KOPT-K1 (cell line): ENCODE data around the gene PET117.

Experiments
- H3K27ac ChIP-seq: fragments of 200-600 bp; sonication (generic); 2 replicates; pipeline ENCODE4 v1.5.1; 2016; ENCODE audit warnings: antibody characterized with exemption, mild to moderate bottlenecking, low read depth, low read length; ENCODE audit not compliant: poor library complexity, severe bottlenecking
- H3K36me3 ChIP-seq: fragments of 200-600 bp; sonication (generic); 2 replicates; pipeline ENCODE4 v1.5.1; 2017; ENCODE audit warnings: antibody characterized with exemption, mild to moderate bottlenecking, low read length, moderate library complexity; ENCODE audit not compliant: insufficient read depth
- H3K9me3 ChIP-seq: fragments of 200-600 bp; sonication (generic); 2 replicates; pipeline ENCODE4 v1.5.1; 2017; ENCODE audit warnings: antibody characterized with exemption, low read length, mild to moderate bottlenecking; ENCODE audit not compliant: insufficient read depth, poor library complexity, severe bottlenecking

PET117 gene

GRCh38 chr20:18180815-18181214 is 43.2 kb downstream of the PET117 start:
- peaks cover 93% of the 10 kb centered on the region for H3K36me3 ChIP-seq
- peaks cover 20% of the 10 kb centered on the region for H3K9me3 ChIP-seq
- H3K27ac ChIP-seq = no peak overlapping the region

GRCh38 chr20:18187020-18187419 is 49.4 kb downstream of the PET117 start:
- Histone ChIP-seq H3K9me3 (no peaks in the 10 kb centered on the region), H3K27ac (no peak overlapping the region), H3K36me3 (peaks cover 89% of the 10 kb centered on the region)

DNA sequence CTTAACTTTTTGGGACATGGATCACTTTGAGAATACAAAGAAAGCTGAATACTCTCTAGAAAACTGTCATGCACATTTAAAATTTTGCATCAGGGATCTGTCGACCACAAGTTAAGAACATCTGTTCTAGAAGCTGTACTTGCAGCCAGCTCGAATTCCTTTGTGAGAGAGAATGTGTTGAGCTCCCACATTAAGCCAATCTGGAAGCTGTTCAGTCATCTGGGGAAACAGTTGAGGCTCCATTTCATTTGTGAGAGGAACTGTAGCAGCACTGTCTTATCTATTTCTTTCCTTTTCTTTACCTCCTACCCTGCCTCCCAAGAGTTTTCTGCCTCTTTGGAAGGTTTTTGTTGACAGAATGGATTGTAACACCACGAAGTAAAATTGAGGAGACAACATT is 50.8 kb downstream of the PET117 start:
- Histone ChIP-seq H3K9me3 (no peaks in the 10 kb centered on the region), H3K27ac (no peak overlapping the region), H3K36me3 (peaks cover 75% of the 10 kb centered on the region)

- no peak overlapping the region for H3K27ac ChIP-seq
- H3K9me3 ChIP-seq = no peaks in the 10 kb centered on the region
- H3K36me3 ChIP-seq = peaks cover 53% of the 10 kb centered on the region
Observed at GRCh38 chr20:18190338-18191233, 52.9 kb downstream of the PET117 start.

DNA sequence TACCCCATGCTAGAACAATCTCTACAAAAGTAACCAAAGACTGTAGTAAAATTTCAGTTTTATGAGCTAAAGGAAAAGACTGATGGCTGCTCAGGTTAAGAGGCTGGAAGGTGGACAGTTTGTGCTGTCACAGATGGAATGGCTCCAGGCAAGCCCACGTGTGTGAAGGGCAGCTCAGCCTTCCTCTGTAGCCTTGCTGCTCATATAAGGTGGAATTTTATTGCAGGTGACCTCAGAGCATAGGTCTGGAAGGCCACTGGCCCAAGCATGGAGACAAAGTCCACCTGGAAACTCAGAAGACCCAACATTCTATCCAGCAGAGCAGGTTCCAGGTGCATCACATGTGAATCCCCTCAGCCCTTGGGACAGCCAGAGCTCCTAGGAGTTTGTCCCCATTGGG is 53.6 kb downstream of the PET117 start:
- Histone ChIP-seq H3K36me3 (peaks cover 46% of the 10 kb centered on the region), H3K27ac (no peak overlapping the region), H3K9me3 (no peaks in the 10 kb centered on the region)
